GM18873 (cell line): ENCODE data around the gene TNS1.

Experiments
- ATAC-seq: cut with Tn5 transposase; IDR thresholded peaks from one replicate; pipeline ENCODE4 v1.9.1; 2021; ENCODE audit warnings: mild to moderate bottlenecking, moderate library complexity, moderate number of reproducible peaks; ENCODE audit not compliant: unreplicated experiment, low FRiP score

The TNS1 gene

GRCh38 chr2:217919204-217919603 is 83.6 kb downstream of the TNS1 start:
- no peak for ATAC-seq

- no peak for ATAC-seq
Observed at GRCh38 chr2:217918308-217919024, 84.3 kb downstream of the TNS1 start.

- ATAC-seq: no peak
Observed at GRCh38 chr2:217916504-217917254, 86.1 kb downstream of the TNS1 start.

- ATAC-seq: no peak
Observed at GRCh38 chr2:217915706-217916105, 87.1 kb downstream of the TNS1 start.

- no peak for ATAC-seq
Observed at GRCh38 chr2:217914878-217915277, 87.9 kb downstream of the TNS1 start.

- no peak for ATAC-seq
Observed at GRCh38 chr2:217914078-217914477, 88.7 kb downstream of the TNS1 start.

- ATAC-seq: no peak
Observed at GRCh38 chr2:217913436-217913835, 89.4 kb downstream of the TNS1 start.

- ATAC-seq: no peak
Observed at GRCh38 chr2:217912098-217913024, 90.4 kb downstream of the TNS1 start.

- no peak for ATAC-seq
Observed at GRCh38 chr2:217911283-217912097, 91.3 kb downstream of the TNS1 start.

GRCh38 chr2:217910875-217911212 is 92.0 kb downstream of the TNS1 start:
- ATAC-seq: no peak

GRCh38 chr2:217909156-217909820 is 93.5 kb downstream of the TNS1 start:
- ATAC-seq: no peak

- no peak for ATAC-seq
Observed at GRCh38 chr2:217908544-217908943, 94.3 kb downstream of the TNS1 start.

GRCh38 chr2:217907266-217907665 is 95.5 kb downstream of the TNS1 start:
- ATAC-seq: no peak

- ATAC-seq: no peak
Observed at GRCh38 chr2:217906798-217907197, 96.0 kb downstream of the TNS1 start.

GRCh38 chr2:217905896-217906295 is 96.9 kb downstream of the TNS1 start:
- ATAC-seq: no peak

GRCh38 chr2:217905395-217905794 is 97.4 kb downstream of the TNS1 start:
- ATAC-seq: no peak

GRCh38 chr2:217904614-217904965 is 98.2 kb downstream of the TNS1 start:
- ATAC-seq: no peak

GRCh38 chr2:217903859-217904613 is 98.8 kb downstream of the TNS1 start:
- ATAC-seq: no peak
